Stimulated activated CD4-positive, alpha-beta T cell treated with anti-CD3 and anti-CD28 coated beads, Interleukin-15, amount 100 ng/mL, for 48 hours (primary cell): ENCODE results near the gene SFTA2.

ENCODE experiments used
- DNase-seq, 2 donors: peaks; one replicate each; pipeline ENCODE4 v3.0.0-alpha.2; 2020; ENCODE audit warnings: low read depth in 2 of 2

SFTA2 gene

DNA sequence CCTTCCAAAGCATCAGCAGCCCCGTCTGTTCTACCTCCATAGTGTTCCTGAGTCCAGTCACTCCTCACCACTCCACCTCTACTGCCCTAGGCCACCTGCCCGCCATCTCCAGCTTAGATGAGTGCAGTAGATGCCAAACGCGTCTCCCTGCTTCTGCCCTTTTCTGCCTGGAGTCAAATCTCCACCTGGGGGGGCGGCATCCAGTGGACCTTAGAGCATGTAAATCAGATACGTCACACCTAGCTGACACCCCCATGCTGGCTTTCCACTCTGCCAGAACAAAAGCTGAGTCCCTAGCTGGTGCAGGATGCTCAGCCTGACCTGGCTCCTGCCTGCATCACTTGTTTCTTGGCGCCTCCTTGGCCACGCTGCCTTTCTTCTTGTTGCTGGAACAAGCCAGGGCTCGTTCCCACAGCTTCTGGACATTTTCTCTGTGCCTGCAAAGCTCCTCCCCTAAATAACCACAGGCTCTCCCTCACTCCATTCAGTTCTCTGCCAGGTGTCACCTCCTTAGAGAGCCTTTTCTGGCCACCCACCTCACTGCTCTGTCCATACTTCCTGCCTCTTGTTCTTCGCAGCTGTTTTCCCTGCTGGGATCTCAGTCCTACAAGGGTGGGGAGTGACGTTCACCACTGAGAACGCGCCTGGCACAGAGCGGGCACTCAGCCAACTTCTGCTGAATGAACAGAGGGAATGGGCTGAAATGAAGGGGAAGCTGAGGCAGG lies 41.9 kb downstream of the SFTA2 start:
- DNase-seq = no peak

DNA sequence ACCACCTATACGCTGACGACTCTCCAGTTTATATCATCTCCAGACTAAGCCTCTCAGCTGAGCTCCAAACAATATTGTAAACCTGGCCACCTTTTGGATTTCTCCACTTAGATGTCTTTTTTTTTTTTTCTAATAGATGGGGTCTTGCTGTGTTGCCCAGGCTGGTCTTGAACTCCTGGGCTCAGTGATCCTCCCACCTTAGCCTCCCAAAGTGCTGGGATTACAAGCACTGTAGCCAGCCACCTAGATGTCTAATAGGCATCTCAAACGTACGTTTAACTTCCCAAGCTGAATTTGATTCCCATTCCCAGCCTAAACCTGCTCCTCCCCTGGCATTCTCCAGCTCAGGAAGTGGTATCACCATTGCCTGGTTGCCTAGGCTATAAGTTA lies 42.5 kb downstream of the SFTA2 start:
- no peak for DNase-seq

DNA sequence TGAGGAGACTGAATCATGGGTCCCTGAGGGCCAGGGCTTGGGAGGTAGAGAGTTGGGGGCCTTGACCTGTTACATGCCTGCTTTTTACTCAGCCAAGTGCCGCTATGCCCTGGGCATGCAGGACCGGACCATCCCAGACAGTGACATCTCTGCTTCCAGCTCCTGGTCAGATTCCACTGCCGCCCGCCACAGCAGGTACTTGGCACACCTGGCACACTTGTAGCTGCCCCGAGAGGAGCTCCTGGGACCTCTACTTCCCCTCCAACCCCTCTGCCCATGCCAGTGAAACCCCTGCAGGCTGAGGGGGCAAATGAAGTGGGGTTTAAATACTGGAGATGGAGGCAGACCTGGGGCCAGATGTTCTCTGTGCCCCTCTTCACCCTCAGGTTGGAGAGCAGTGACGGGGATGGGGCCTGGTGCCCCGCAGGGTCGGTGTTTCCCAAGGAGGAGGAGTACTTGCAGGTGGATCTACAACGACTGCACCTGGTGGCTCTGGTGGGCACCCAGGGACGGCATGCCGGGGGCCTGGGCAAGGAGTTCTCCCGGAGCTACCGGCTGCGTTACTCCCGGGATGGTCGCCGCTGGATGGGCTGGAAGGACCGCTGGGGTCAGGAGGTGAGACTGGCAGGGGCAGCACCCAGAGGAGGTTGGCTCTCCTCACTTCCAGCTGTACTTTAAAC lies 43.0 kb downstream of the SFTA2 start:
- no peak for DNase-seq

DNA sequence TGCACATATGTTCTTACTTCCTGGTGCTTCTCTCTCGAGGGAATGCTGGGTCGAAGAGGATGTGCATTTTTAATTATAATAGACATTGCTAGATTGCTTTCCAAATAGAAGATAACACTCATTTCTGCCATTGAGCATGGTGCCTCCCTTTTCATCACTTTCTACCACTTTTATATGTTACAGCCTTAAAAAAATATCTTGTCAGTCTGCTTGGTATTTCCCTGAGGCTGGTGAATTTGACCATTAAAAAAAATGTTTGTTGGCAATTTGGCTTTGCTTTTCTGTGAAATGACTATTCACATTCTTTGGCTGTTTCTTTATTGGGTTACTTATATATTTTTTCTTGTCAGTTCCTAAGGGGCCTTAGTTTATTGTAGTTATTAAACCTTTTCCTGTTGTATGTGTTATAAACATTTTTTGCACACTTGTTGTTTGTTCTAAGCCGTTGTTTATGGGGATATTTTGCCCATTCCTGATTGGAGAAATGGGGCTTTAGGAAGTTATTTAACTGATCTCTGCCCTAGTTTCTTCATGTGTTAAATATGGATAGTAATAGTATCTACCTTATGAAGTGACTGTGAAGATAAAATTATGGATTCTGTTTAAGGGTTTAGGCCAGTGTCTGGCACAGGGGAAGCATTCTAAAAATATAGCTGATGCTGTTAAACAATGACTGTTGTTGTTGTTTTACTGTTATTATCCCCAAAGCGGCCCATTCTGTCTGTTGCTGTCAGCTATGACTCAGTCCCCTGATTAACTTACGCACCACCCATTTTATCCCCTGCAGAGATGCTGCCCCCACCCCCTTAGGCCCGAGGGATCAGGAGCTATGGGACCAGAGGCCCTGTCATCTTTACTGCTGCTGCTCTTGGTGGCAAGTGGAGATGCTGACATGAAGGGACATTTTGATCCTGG lies 43.8 kb downstream of the SFTA2 start:
- no peak for DNase-seq

DNA sequence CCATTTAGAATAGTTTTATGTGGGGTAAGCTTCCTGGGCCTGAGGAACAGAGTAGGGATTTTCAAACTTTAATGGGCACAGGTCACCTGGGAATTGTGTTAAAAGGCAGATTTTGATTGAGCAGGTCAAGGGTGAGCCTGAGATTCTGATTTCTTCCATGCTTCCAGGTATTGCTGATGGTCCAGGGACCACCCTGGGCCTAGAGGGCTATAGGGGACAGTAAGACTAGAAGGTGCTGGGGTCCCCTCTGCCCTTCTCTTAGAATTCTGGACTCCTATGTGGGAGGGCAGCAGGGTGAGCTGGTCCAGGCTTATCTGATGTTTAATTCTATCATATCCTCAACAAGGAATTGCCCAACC lies 45.1 kb downstream of the SFTA2 start:
- no peak for DNase-seq

DNA sequence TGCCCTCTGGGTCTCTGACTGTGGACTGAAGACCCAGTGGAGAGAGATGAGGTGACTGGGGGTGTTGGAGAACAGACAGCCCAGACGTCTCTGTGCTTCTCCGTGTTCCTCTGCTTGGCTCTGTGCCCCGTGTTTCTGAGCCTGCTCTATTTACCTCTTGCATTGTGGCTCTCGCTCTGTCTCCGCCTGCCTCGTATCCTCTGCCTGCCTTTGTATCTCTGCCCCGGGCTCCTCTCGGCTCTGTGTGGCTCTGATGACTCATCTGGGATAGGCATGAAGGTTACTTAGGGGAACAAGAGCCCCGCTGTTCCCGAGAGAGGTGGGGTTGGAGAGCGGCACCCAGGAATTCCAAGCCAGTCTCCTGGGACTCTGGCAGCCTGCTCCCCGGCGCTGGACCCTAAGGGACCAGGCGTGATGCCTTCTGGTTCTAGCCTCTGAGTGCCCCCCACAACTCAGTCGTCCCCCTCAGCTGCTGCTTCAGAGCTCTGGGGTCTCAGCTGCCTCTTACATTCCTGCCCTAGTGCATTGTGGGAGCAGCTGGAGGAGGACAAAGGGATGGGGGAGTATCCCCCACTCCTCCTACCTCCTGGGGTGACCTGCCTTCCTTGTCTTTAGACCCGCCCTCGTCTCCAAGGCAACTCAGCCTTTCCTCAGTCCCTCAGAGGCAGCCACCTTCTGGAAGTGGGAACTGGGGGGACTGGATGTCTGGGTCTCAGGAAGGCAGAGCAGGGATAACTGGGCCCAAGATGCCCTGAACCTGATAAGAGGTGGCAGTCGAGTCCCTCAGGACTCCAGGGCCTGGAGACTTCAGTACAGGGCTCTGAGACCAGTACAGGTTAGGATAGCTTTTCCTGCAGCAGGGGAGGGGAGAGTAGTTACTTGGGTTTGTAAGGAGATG lies 45.7 kb downstream of the SFTA2 start:
- DNase-seq = no peak

DNA sequence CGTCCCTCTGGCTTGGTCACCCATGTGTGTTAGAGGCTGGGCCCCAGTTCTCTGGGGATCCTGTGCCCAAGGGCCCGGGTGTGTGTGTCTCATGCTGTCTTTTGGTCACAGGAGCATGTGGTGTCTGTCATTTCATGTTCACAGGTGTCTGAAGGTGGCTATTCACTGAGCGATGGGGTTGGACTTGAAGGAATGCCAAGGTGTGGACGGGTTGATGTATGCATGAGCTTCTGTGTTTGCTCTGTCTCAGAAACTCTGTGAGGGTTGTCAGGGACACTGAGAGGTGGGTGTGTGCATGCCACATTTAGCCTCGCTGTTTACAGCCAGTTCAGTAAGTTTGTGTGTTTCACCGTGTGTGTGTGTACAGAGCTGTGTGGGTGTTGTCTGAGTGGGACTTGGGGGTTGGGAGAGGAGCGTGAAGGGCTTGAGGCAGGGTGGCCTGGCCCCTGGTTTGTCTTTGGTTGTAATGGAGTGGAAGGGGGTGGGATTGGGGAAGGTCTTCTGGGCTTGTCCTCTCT lies 46.4 kb downstream of the SFTA2 start:
- DNase-seq = no peak

DNA sequence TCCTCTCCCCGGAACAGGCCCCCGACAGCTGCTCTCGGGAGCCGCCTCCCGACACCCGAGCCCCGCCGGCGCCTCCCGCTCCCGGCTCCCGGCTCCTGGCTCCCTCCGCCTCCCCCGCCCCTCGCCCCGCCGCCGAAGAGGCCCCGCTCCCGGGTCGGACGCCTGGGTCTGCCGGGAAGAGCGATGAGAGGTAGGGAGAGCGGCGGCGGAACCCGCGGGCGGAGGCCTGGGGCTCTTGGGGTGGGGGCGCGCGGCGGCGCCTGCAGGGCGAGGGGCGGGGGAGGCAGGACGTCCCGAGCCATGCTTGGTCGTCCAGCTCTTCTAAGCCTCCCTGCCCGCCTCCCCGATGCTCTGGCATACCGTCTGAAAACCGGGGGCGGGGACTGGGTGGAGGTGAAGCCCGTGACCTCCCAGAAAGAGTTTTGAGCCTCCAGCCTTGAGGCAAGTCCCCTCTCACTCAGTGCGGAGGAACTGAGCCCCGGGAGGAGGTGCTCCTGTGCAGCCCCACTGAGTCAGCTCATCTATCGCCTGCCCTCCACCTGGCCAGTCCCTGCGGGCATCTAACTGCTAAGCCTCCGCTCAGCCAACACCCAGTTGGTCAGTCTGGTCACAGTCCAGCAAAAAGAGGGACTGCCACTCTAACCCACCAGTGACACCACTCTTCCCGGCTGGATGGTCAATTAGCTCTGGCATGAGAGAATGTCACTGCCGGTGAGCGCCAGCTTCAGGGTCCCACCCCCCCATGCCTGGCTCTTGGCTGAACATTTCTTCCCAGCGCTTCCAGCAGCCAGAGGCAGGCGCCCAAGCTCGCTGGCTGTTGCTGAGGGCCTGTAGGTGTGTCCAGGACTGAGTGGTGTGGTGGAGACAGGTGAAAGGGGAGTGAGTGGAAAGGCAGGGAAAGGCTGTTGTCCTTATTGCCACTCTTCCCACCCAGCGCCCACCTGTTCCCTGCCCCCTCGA lies 47.2 kb downstream of the SFTA2 start:
- DNase-seq = peak in 1 of 2 donors; percentile 36

DNA sequence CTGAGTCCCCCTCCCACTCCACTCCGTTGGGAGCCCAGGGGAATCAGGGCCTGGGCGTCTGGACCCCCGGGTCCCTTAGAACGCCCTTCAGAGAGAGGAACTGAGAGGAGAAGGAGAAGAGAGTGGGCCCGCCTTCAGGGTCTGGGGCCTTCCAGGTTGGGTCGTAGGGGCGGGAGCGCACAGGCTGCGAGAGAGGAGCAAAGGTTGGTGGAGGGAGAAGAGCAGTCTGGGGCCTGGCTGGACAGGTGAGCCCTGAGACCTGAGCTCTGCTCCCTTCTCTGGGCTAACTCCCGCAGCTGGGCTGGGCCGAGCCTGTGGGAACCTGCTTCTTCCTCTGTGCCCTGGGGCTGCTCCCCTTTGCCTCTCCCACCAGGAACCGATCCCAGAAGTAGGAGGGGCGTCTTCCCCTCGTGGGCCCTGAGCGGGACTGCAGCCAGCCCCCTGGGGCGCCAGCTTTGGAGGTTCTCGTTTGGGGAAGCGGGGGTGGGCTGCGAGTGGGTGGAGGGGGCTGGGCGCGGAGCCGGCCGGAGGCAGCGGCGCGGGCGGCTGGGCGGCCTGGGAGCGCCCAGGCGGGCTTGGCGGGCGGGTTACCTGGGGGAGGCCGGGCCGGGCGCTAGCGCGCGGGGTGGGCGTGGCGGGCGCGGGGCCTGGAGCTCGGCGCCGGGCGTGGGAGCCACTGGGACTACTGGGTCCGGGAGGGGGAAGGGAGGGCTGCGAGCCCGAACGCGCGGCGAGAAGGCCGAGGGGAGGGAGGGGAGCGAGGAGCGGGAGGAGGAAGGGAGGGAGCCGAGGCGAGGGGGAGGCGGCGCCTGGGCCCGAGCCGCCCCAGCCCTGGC lies 48.1 kb downstream of the SFTA2 start, which contains the start of gene DDR1:
TSS of gene DDR1 (plus strand) at position 835 of the 836 bp plus-strand sequence. CDS start 4,211 bp downstream, outside the sequence.
- no peak for DNase-seq

DNA sequence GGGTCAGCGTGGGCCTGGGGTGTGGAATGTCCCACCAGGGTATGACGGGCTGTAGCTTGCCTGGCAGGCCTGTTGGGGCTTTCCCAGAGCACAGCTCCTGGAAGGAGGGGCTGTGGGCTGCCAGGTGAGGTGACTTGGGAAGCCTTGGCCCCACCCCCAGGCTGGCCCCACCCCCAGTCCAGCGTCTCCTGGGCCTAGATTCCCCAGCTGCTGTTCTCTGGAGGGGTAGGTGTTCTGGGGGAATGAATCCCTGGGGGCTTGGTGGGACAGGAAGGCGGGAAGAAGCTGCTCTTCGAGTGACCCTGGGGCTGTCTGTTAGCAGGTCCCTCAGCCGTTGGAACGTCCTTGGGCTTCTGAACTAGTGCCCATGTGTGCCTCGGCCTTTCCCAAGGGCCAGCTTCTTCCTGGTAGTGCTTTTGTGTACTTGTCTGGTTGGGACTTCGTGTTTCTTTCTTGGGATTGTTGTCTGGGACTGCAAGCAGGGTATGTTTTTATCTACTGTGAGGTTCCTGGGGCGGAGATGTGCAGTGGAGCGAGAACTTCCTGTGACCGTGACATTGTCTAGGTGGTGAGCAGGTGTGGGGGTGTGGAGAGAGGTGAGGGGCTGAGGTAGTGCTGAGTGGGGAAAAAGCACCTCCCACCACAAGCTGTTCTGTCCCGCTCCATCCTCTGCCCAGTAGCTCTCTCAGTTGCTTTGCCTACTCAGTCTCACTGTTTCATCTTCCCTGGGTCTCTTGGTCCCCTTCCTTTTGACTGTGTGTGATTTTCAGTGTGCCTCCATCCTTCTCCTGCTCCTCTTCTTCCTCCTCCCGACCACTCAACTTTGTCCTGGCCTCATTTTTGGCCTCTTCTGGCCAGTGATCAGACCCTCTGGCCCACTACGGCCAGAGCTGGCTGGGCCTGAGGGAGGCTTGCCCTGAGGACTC lies 48.9 kb downstream of the SFTA2 start:
- DNase-seq = no peak

DNA sequence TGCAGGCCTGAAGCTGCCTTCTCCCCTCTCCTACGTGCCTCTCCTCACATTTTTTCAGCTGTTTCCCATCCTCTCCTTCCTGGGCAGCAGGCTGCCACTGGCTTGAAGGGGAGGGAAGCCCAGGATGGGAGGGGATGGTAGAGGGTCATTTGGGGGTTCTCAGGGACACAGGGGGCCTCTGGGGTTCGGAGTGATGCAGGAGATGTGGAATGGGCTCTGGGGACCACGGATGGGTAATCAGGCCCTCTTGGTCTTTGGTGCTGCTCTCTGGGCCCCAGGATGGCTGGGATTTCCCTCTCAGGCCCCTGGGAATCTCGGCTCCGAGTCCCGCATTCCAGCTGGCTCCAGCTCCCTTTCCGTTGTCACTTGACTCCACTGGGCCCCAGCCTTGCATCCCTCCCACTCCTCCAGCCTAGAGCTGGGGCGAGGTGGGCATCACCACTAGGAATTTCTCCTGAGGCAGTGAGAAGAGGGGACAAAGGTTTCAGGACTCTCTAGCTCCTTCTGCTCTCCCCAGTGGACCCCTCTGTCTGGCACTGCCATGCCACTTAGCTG lies 49.7 kb downstream of the SFTA2 start:
- no peak for DNase-seq

DNA sequence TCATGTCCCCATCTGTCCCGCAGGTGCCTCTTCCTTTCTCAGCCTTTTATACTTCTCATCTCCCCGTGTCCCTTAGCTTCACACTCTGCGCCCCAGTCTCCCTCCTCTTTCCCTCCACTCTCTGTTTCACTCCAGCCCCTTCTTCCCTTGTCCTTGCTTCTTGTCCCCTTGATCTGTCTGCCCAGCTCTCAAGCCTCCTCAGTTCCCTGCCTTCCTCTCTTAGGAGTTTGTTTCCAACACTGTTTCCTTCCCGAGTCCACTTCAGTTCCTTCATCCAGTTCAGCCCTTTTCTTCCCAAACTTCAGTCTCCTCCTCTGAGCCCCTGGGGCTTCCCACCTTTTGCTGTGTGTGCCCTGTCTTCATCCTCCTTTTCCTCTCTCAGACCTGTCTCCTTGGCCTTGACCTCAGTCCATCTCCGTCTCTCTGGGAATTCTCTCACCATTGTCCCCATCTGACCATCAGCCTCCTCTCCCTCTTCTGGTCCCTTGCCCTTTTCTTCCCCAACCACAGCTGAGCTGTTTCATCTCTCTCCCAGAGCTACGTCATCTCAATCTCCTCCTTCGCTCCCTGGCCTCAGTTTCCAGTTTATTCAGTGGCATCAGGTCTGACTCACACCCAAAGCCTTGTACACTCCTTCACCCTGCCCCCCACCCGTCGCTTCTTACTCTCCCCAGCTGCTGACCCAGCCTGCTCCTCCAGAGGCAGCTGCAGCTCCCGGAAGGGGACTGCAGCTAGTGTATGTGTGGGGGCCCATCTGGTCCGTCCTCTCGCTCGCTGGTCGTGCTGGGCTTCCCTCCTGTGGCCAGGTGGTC lies 50.4 kb downstream of the SFTA2 start:
- no peak for DNase-seq
